B cell (primary cell): ENCODE results near the gene ACACB. TPM values are rescaled to one million over a fixed set of nuclear protein-coding genes. Genes with fewer than 3 reads are reported as not detected.

Experiments used
- ATAC-seq: fragments of 200-7000 bp; cut with Tn5 transposase; one replicate; pipeline ENCODE4 v1.10.0; 2021; ENCODE audit warnings: low read depth, mild to moderate bottlenecking, moderate number of reproducible peaks, moderate library complexity
- CTCF ChIA-PET: fragments of 350-600 bp; sonication (Branson Sonifier 250); formaldehyde crosslinking; loops from one replicate; lab custom pipeline; 2021; ENCODE audit warnings: antibody characterized with exemption, inconsistent platforms; lab: Charles Lee
- POLR2A ChIA-PET: fragments of 350-600 bp; sonication (Branson Sonifier 250); formaldehyde crosslinking; loops from one replicate; lab custom pipeline; 2021; ENCODE audit warnings: antibody characterized with exemption; lab: Charles Lee
- DNase-seq: peaks from one replicate; pipeline ENCODE4 v3.0.0; 2013
- H2AFZ ChIP-seq: 2 replicates; pipeline ENCODE4 v1.6.1; 2012; ENCODE audit warnings: mild to moderate bottlenecking, low read depth, low read length; ENCODE audit not compliant: insufficient read depth, poor library complexity, severe bottlenecking
- H3K27ac ChIP-seq, 2 donors: 1 replicate in 1 of 2; 2 replicates in 1 of 2; pipeline ENCODE4 v1.5.1; 2012 to 2013; ENCODE audit warnings: low read length in 2 of 2, mild to moderate bottlenecking in 2 of 2, moderate library complexity in 1 of 2
- H3K27me3 ChIP-seq, 4 experiments: fragments of 200-600 bp in 1 of 4; sonication (generic) in 1 of 4; replicated peaks in 1 of 4; 1 replicate in 2 of 4; 2 replicates in 2 of 4; pipeline versions ENCODE4 v1.6.1 to v1.7.0; 2013 to 2016; ENCODE audit warnings: low read length in 3 of 4, mild to moderate bottlenecking in 2 of 4, mixed read lengths in 1 of 4, moderate library complexity in 1 of 4; ENCODE audit not compliant: insufficient read depth in 4 of 4, control insufficient read depth in 3 of 4; ENCODE audit errors: control extremely low read depth in 1 of 4
- H3K36me3 ChIP-seq, 2 experiments: replicated peaks in 1 of 2; 1 replicate in 1 of 2; 2 replicates in 1 of 2; pipeline versions ENCODE4 v1.6.1 to v1.7.1; 2013; ENCODE audit warnings: low read length in 1 of 2; ENCODE audit not compliant: insufficient read depth in 2 of 2, control insufficient read depth in 1 of 2; ENCODE audit errors: control extremely low read depth in 1 of 2, extremely low read depth in 1 of 2
- H3K4me1 ChIP-seq, 2 donors: fragments of 200-600 bp in 1 of 2; sonication (generic) in 1 of 2; 1 replicate in 1 of 2; 2 replicates in 1 of 2; pipeline versions ENCODE4 v1.5.1 to v1.6.1; 2013 to 2017; ENCODE audit warnings: low read length in 2 of 2; ENCODE audit not compliant: control insufficient read depth in 2 of 2, insufficient read depth in 2 of 2
- H3K4me2 ChIP-seq: replicated peaks from 2 replicates; pipeline ENCODE3; 2012; ENCODE audit warnings: mild to moderate bottlenecking, low read depth, low read length; ENCODE audit not compliant: poor library complexity, severe bottlenecking
- H3K4me3 ChIP-seq, 5 experiments: fragments of 200-600 bp in 1 of 5; sonication (generic) in 1 of 5; 1 replicate in 3 of 5; 2 replicates in 2 of 5; pipeline versions ENCODE4 v1.5.1 to v1.7.0; 2011 to 2016; ENCODE audit warnings: low read length in 4 of 5, mild to moderate bottlenecking in 4 of 5, low read depth in 2 of 5, control low read depth in 1 of 5, moderate library complexity in 1 of 5; ENCODE audit not compliant: insufficient read depth in 1 of 5; ENCODE audit errors: control extremely low read depth in 1 of 5, extremely low read depth in 1 of 5
- H3K79me2 ChIP-seq: fragments of 200-600 bp; sonication (generic); one replicate; pipeline ENCODE4 v1.6.0; 2016; ENCODE audit warnings: low read length; ENCODE audit not compliant: control insufficient read depth, insufficient read depth
- H3K9ac ChIP-seq: fragments of 200-600 bp; sonication (generic); 2 replicates; pipeline ENCODE4 v1.6.1; 2017; ENCODE audit warnings: mild to moderate bottlenecking, low read length, moderate library complexity
- H3K9me3 ChIP-seq, 3 donors: one replicate each; pipeline versions ENCODE4 v1.6.1 to v1.7.1; 2013; ENCODE audit warnings: low read length in 2 of 3; ENCODE audit not compliant: control insufficient read depth in 2 of 3, insufficient read depth in 1 of 3; ENCODE audit errors: control extremely low read depth in 1 of 3
- H4K20me1 ChIP-seq: 2 replicates; pipeline ENCODE4 v1.6.0; 2012; ENCODE audit warnings: mild to moderate bottlenecking, low read length; ENCODE audit not compliant: insufficient read depth, control insufficient read depth, poor library complexity, severe bottlenecking
- H3K27ac Mint-ChIP-seq: one replicate; pipeline ENCODE4 v1.8.0; 2021; ENCODE audit warnings: mixed read lengths
- H3K27me3 Mint-ChIP-seq: one replicate; pipeline ENCODE4 v1.8.0; 2021; ENCODE audit warnings: mixed read lengths
- H3K4me1 Mint-ChIP-seq: one replicate; pipeline ENCODE4 v1.8.0; 2021; ENCODE audit warnings: mixed read lengths
- H3K4me3 Mint-ChIP-seq: one replicate; pipeline ENCODE4 v1.8.0; 2021; ENCODE audit warnings: mixed read lengths
- H3K9me3 Mint-ChIP-seq: one replicate; pipeline ENCODE4 v1.8.0; 2022; ENCODE audit warnings: mixed read lengths; ENCODE audit not compliant: insufficient read depth
- CTCF ChIP-seq: fragments of 200-600 bp; IDR thresholded peaks from one replicate; pipeline ENCODE4 v1.8.0; 2022; ENCODE audit warnings: antibody characterized with exemption, mild to moderate bottlenecking
- EZH2 ChIP-seq: IDR thresholded peaks from 2 replicates; pipeline ENCODE4 v1.6.1; 2012; ENCODE audit warnings: borderline replicate concordance, low read depth, mild to moderate bottlenecking, moderate library complexity, low read length; ENCODE audit not compliant: insufficient read depth, poor library complexity, severe bottlenecking
- WGBS: methylation state at CpG from one replicate; pipeline ENCODE4 v1.1.5; 2013; ENCODE audit warnings: missing lambda C conversion rate; ENCODE audit not compliant: insufficient coverage; 5-methylcytosine and 5-hydroxymethylcytosine counted together
- intact Hi-C: fragments of 100-400 bp; cut with micrococcal nuclease; formaldehyde crosslinking; loops from one replicate; pipeline ENCODE4 v1.10.0; 2022
- polyA plus RNA-seq: library from polyadenylated mRNA; depleted of rRNA; stranded (reverse); fragments of >200 nt; gene quantifications from 2 replicates; pipeline ENCODE4 v1.2.3, GENCODE V29; 2012
- total RNA-seq, 2 donors: library from RNA; stranded (reverse); fragments of 120-200 nt in 1 of 2; gene quantifications; 1 replicate in 1 of 2; 2 replicates in 1 of 2; pipeline versions ENCODE4 v1.2.3 to v1.2.4, GENCODE V29; 2013 to 2022

Gene ACACB
- total and polyA plus RNA-seq, 2 donors (not counting 1 experiment from before 2014, with no cell fraction given) = 7.4 to 27.5 TPM

GRCh38 chr12:109160433-109160832, 44.0 kb downstream of the ACACB start:
- Histone ChIP-seq H3K4me1 (peaks cover 3% of the 10 kb centered on the region in 2 donors), H3K27ac (no peak overlapping the region), H3K36me3 (no peaks in the 10 kb centered on the region), H2AFZ (no peak overlapping the region), H3K79me2 (peaks cover 20% of the 10 kb centered on the region), H4K20me1 (no peaks in the 10 kb centered on the region), H3K9me3 (no peaks in the 10 kb centered on the region), H3K4me2 (no peak overlapping the region), H3K27me3 (no peaks in the 10 kb centered on the region), H3K4me3 (no peak overlapping the region), H3K9ac (no peak overlapping the region)
- no peaks in the 10 kb centered on the region for H3K9me3 Mint-ChIP-seq
- no peak for DNase-seq
- no peak for ATAC-seq
- H3K4me1 Mint-ChIP-seq = peaks cover 5% of the 10 kb centered on the region
- TF ChIP-seq EZH2 (no peak), CTCF (no peak)
- WGBS = 98% methylated on average over 7 of the region's 7 CpGs
- H3K27me3 Mint-ChIP-seq = no peaks in the 10 kb centered on the region
- intact Hi-C loops = no loop called here
- no peak overlapping the region for H3K4me3 Mint-ChIP-seq
- ChIA-PET CTCF (no interaction called here), POLR2A (no interaction called here)
- no peak overlapping the region for H3K27ac Mint-ChIP-seq

GRCh38 chr12:109160873-109161272, 44.5 kb downstream of the ACACB start:
- Mint-ChIP-seq H3K9me3 (no peaks in the 10 kb centered on the region), H3K27ac (no peak overlapping the region), H3K4me3 (no peak overlapping the region), H3K4me1 (peaks cover 4% of the 10 kb centered on the region), H3K27me3 (no peaks in the 10 kb centered on the region)
- Histone ChIP-seq H3K4me1 (no peaks in the 10 kb centered on the region), H4K20me1 (no peaks in the 10 kb centered on the region), H2AFZ (no peak overlapping the region), H3K27me3 (no peaks in the 10 kb centered on the region), H3K79me2 (peaks cover 18% of the 10 kb centered on the region), H3K4me2 (no peak overlapping the region), H3K36me3 (no peaks in the 10 kb centered on the region), H3K4me3 (no peak overlapping the region), H3K9me3 (no peaks in the 10 kb centered on the region), H3K27ac (no peak overlapping the region), H3K9ac (no peak overlapping the region)
- no peak for DNase-seq
- no peak for ATAC-seq
- CTCF ChIA-PET = no interaction called here
- POLR2A ChIA-PET = no interaction called here
- WGBS = 94% methylated on average over 4 of the region's 4 CpGs
- TF ChIP-seq EZH2 (no peak), CTCF (no peak)
- intact Hi-C loops = no loop called here
